ENCODE results near the gene LPP. TPM values are rescaled to one million over a fixed set of nuclear protein-coding genes. Genes with fewer than 3 reads are reported as not detected.

The LPP gene
- total RNA-seq, 1 donor from 2014 or later, result 222 TPM

DNA sequence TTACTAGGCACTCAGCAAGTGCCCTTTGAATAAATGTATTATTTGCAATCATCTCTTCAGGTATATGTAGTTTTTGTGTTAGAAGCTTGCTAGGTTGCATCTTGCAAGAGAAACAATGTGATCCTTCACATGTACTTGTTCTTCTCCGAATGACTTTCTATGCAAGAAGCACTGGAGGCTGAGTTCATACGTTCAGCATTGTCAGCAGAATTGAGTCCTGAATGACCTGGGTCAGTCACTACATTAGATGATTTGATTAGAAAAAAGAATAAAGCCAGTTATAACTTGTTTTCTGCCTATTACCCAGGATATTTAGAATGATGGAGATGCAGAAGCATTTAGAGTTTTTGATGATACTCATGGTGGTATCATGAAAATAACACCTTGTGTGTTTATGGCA is 538.7 kb downstream of the LPP start:
- H3K9me3 ChIP-seq (ENCODE audit: insufficient read depth, low read depth, low read length), result no peaks in the 10 kb centered on the region
- peaks cover 73% of the 10 kb centered on the region for H4K20me1 ChIP-seq (ENCODE audit: insufficient read depth, low read length)
- H3K4me2 ChIP-seq (ENCODE audit: low read length), result no peak overlapping the region
- no peak overlapping the region for H2AFZ ChIP-seq (ENCODE audit: low read depth, low read length)
- H3K27me3 ChIP-seq (ENCODE audit: insufficient read depth, low read length), result no peaks in the 10 kb centered on the region
- H3K36me3 Mint-ChIP-seq (ENCODE audit: low read depth, unreplicated experiment), result no peaks in the 10 kb centered on the region
- H3K9ac ChIP-seq (ENCODE audit: low read length), result no peak overlapping the region
- H3K36me3 ChIP-seq (ENCODE audit: insufficient read depth, low read length), result no peaks in the 10 kb centered on the region
- H3K27me3 Mint-ChIP-seq (ENCODE audit: low read depth, unreplicated experiment), result no peaks in the 10 kb centered on the region
- peaks cover 73% of the 10 kb centered on the region for H3K79me2 ChIP-seq (ENCODE audit: insufficient read depth, low read length)
- H3K27ac ChIP-seq (ENCODE audit: low read depth, low read length), result no peak overlapping the region
- FAIRE-seq, result no peak
- TF ChIP-seq, protein P1, sequence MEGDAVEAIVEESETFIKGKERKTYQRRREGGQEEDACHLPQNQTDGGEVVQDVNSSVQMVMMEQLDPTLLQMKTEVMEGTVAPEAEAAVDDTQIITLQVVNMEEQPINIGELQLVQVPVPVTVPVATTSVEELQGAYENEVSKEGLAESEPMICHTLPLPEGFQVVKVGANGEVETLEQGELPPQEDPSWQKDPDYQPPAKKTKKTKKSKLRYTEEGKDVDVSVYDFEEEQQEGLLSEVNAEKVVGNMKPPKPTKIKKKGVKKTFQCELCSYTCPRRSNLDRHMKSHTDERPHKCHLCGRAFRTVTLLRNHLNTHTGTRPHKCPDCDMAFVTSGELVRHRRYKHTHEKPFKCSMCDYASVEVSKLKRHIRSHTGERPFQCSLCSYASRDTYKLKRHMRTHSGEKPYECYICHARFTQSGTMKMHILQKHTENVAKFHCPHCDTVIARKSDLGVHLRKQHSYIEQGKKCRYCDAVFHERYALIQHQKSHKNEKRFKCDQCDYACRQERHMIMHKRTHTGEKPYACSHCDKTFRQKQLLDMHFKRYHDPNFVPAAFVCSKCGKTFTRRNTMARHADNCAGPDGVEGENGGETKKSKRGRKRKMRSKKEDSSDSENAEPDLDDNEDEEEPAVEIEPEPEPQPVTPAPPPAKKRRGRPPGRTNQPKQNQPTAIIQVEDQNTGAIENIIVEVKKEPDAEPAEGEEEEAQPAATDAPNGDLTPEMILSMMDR (IDR thresholded peaks at IDR 0.05; ENCODE audit: insufficient read depth, low read depth, low read length), result no peak
- no peak overlapping the region for H3K4me3 Mint-ChIP-seq (ENCODE audit: unreplicated experiment)
- H3K4me1 Mint-ChIP-seq (ENCODE audit: low read depth, unreplicated experiment), result peaks cover 22% of the 10 kb centered on the region
- H3K27ac Mint-ChIP-seq (ENCODE audit: unreplicated experiment), result no peak overlapping the region
- H3K4me3 ChIP-seq (ENCODE audit: insufficient read depth, low read depth, low read length), result no peak overlapping the region
- H3K9me3 Mint-ChIP-seq (ENCODE audit: unreplicated experiment), result no peaks in the 10 kb centered on the region
- H3K4me1 ChIP-seq (ENCODE audit: insufficient read depth, low read length), result peaks cover 4% of the 10 kb centered on the region
- no peak for DNase-seq (ENCODE audit: low read depth)

- FAIRE-seq, result no peak
- TF ChIP-seq, protein P1 (IDR thresholded peaks at IDR 0.05; ENCODE audit: insufficient read depth, low read depth, low read length), result no peak
- H3K36me3 ChIP-seq (ENCODE audit: insufficient read depth, low read length), result no peaks in the 10 kb centered on the region
- no peak for DNase-seq (ENCODE audit: low read depth)
- H2AFZ ChIP-seq (ENCODE audit: low read depth, low read length), result no peak overlapping the region
- H3K4me1 ChIP-seq (ENCODE audit: insufficient read depth, low read length), result peaks cover 4% of the 10 kb centered on the region
- peaks cover 74% of the 10 kb centered on the region for H3K79me2 ChIP-seq (ENCODE audit: insufficient read depth, low read length)
- no peak overlapping the region for H3K9ac ChIP-seq (ENCODE audit: low read length)
- H3K4me3 ChIP-seq (ENCODE audit: insufficient read depth, low read depth, low read length), result no peak overlapping the region
- H3K9me3 ChIP-seq (ENCODE audit: insufficient read depth, low read depth, low read length), result no peaks in the 10 kb centered on the region
- Mint-ChIP-seq H3K4me1 (ENCODE audit: low read depth, unreplicated experiment) (peaks cover 16% of the 10 kb centered on the region), H3K36me3 (ENCODE audit: low read depth, unreplicated experiment) (no peaks in the 10 kb centered on the region), H3K27me3 (ENCODE audit: low read depth, unreplicated experiment) (no peaks in the 10 kb centered on the region), H3K27ac (ENCODE audit: unreplicated experiment) (no peak overlapping the region), H3K4me3 (ENCODE audit: unreplicated experiment) (no peak overlapping the region), H3K9me3 (ENCODE audit: unreplicated experiment) (no peaks in the 10 kb centered on the region)
- no peaks in the 10 kb centered on the region for H3K27me3 ChIP-seq (ENCODE audit: insufficient read depth, low read length)
- peaks cover 74% of the 10 kb centered on the region for H4K20me1 ChIP-seq (ENCODE audit: insufficient read depth, low read length)
- H3K4me2 ChIP-seq (ENCODE audit: low read length), result no peak overlapping the region
- H3K27ac ChIP-seq (ENCODE audit: low read depth, low read length), result no peak overlapping the region
Measured at GRCh38 chr3:188693435-188693834, 539.5 kb downstream of the LPP start.

- H3K27me3 ChIP-seq (ENCODE audit: insufficient read depth, low read length), result no peaks in the 10 kb centered on the region
- H3K36me3 ChIP-seq (ENCODE audit: insufficient read depth, low read length), result no peaks in the 10 kb centered on the region
- Mint-ChIP-seq H3K4me1 (ENCODE audit: low read depth, unreplicated experiment) (peaks cover 15% of the 10 kb centered on the region), H3K4me3 (ENCODE audit: unreplicated experiment) (no peak overlapping the region), H3K9me3 (ENCODE audit: unreplicated experiment) (no peaks in the 10 kb centered on the region), H3K27me3 (ENCODE audit: low read depth, unreplicated experiment) (no peaks in the 10 kb centered on the region), H3K36me3 (ENCODE audit: low read depth, unreplicated experiment) (no peaks in the 10 kb centered on the region), H3K27ac (ENCODE audit: unreplicated experiment) (no peak overlapping the region)
- H3K4me3 ChIP-seq (ENCODE audit: insufficient read depth, low read depth, low read length), result no peak overlapping the region
- DNase-seq (ENCODE audit: low read depth) (no peak), FAIRE-seq (no peak)
- TF ChIP-seq, protein P1 (IDR thresholded peaks at IDR 0.05; ENCODE audit: insufficient read depth, low read depth, low read length), result no peak
- no peak for TF ChIP-seq EZH2 (IDR thresholded peaks at IDR 0.05; ENCODE audit: insufficient read depth, low read length)
- H3K4me2 ChIP-seq (ENCODE audit: low read length), result no peak overlapping the region
- H3K9me3 ChIP-seq (ENCODE audit: insufficient read depth, low read depth, low read length), result no peaks in the 10 kb centered on the region
- peaks cover 72% of the 10 kb centered on the region for H4K20me1 ChIP-seq (ENCODE audit: insufficient read depth, low read length)
- H3K4me1 ChIP-seq (ENCODE audit: insufficient read depth, low read length), result peaks cover 4% of the 10 kb centered on the region
- no peak overlapping the region for H3K27ac ChIP-seq (ENCODE audit: low read depth, low read length)
- H2AFZ ChIP-seq (ENCODE audit: low read depth, low read length), result no peak overlapping the region
- no peak overlapping the region for H3K9ac ChIP-seq (ENCODE audit: low read length)
- peaks cover 71% of the 10 kb centered on the region for H3K79me2 ChIP-seq (ENCODE audit: insufficient read depth, low read length)
Measured at GRCh38 chr3:188695241-188695640, 541.3 kb downstream of the LPP start.
